Left lung (tissue), 10 donors: ENCODE measurements around the gene CDKN3. TPM values are rescaled to one million over a fixed set of nuclear protein-coding genes. Genes with fewer than 3 reads are reported as not detected.
A peak's percentile ranks its signal among the peaks of the same experiment; 100 is the strongest.

ENCODE experiments used
- ATAC-seq: fragments of 200-7000 bp; cut with Tn5 transposase; one replicate; pipeline ENCODE4 v1.9.1; 2020; ENCODE audit warnings: moderate library complexity
- DNase-seq, 4 donors: peaks; one replicate each; pipeline ENCODE4 v3.0.0-alpha.2; 2013 to 2020
- H3K27ac ChIP-seq, 2 donors: fragments of 200-600 bp; sonication (generic) in 1 of 2; one replicate each; pipeline versions ENCODE4 v1.5.0 to v1.8.0; 2020 to 2021
- H3K27me3 ChIP-seq, 2 donors: fragments of 200-600 bp; sonication (generic) in 1 of 2; one replicate each; pipeline versions ENCODE4 v1.5.0 to v1.8.0; 2020 to 2021
- H3K36me3 ChIP-seq, 2 donors: fragments of 200-600 bp; sonication (generic) in 1 of 2; one replicate each; pipeline versions ENCODE4 v1.5.0 to v1.8.0; 2020 to 2021
- H3K4me1 ChIP-seq, 2 donors: fragments of 200-600 bp; one replicate each; pipeline ENCODE4 v1.8.0; 2021
- H3K4me3 ChIP-seq, 2 donors: fragments of 200-600 bp; sonication (generic) in 1 of 2; one replicate each; pipeline versions ENCODE4 v1.5.0 to v1.8.0; 2020 to 2021; ENCODE audit warnings: mild to moderate bottlenecking in 1 of 2
- H3K9me3 ChIP-seq, 2 donors: fragments of 200-600 bp; sonication (generic) in 1 of 2; one replicate each; pipeline versions ENCODE4 v1.5.0 to v1.8.0; 2020 to 2021
- intact Hi-C, 2 donors: fragments of 100-400 bp; cut with DNase I; formaldehyde crosslinking; loops; one replicate each; pipeline versions ENCODE4 v1.11.2 to v1.14.2; 2022
- polyA plus RNA-seq, 6 donors: library from polyadenylated mRNA; unstranded; fragments of 120-200 nt; gene quantifications; one replicate each; pipeline ENCODE4 v1.2.1, GENCODE V29; 2013; ENCODE audit not compliant: insufficient read length in 6 of 6
- total RNA-seq, 2 donors: library from RNA; stranded (reverse); fragmentation: NEBNext Ultra II Directional; extraction: Animal tissue kit (Norgen Biotek cat#: 25700); gene quantifications; one replicate each; pipeline ENCODE4 v1.2.1, GENCODE V29; 2021
- TF ChIP-seq, protein P1 (sequence below), 2 donors: fragments of 200-600 bp; sonication (generic) in 1 of 2; IDR thresholded peaks; one replicate each; pipeline versions ENCODE4 v1.5.0 to v1.8.0; 2021; ENCODE audit warnings: antibody characterized with exemption in 2 of 2
- donor health status: DM: no; HTN: yes; CAD: no.
- donor health status: DM: no; HTN: no; CAD: no.

CDKN3 gene
- total and polyA plus RNA-seq, 8 donors = 2.7 to 38.7 (median 20.2) TPM

DNA sequence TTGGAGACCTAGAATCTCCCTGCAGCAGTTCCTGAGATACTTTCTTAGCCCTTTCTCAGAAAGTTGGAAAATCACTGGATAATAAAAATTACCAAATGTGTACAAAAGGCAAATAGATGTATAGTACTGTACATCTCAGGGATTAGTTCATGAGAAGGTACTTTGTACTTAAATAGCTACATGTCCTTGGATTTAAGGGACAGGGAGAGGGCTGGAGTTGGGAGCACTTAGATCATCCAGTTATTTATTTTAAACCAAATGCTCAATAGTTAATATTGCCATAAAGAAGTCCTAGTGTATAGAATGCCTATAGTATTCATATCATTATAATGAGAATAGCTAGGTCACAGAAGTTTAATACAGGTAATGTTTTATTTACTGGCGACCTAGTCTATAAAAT is 13.4 kb downstream of the CDKN3 start:
- ATAC-seq = no peak

DNA sequence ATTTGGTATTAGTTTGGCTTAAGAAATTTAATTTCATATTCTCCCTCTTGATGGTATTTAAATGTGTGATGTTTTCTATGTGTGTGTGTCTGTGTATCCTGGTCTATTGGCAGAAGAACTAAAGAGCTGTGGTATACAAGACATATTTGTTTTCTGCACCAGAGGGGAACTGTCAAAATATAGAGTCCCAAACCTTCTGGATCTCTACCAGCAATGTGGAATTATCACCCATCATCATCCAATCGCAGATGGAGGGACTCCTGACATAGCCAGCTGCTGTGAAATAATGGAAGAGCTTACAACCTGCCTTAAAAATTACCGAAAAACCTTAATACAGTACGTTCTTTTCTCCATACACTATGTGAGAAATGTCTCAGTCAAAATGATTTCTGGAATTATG is 14.6 kb downstream of the CDKN3 start:
- TF ChIP-seq, protein P1, sequence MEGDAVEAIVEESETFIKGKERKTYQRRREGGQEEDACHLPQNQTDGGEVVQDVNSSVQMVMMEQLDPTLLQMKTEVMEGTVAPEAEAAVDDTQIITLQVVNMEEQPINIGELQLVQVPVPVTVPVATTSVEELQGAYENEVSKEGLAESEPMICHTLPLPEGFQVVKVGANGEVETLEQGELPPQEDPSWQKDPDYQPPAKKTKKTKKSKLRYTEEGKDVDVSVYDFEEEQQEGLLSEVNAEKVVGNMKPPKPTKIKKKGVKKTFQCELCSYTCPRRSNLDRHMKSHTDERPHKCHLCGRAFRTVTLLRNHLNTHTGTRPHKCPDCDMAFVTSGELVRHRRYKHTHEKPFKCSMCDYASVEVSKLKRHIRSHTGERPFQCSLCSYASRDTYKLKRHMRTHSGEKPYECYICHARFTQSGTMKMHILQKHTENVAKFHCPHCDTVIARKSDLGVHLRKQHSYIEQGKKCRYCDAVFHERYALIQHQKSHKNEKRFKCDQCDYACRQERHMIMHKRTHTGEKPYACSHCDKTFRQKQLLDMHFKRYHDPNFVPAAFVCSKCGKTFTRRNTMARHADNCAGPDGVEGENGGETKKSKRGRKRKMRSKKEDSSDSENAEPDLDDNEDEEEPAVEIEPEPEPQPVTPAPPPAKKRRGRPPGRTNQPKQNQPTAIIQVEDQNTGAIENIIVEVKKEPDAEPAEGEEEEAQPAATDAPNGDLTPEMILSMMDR (IDR thresholded peaks at IDR 0.05) = no peak
- DNase-seq = no peak
- H3K4me3 ChIP-seq = no peak overlapping the region

More for the DNA sequence above, 13.4 kb downstream of the CDKN3 start:
- Histone ChIP-seq H3K4me3 (no peak overlapping the region), H3K36me3 (peaks cover 0 to 16% of the 10 kb centered on the region in 2 donors), H3K9me3 (no peaks in the 10 kb centered on the region), H3K27ac (no peak overlapping the region), H3K4me1 (no peaks in the 10 kb centered on the region), H3K27me3 (no peaks in the 10 kb centered on the region)
- intact Hi-C loops = no loop called here
- no peak for DNase-seq
- TF ChIP-seq, protein P1 (IDR thresholded peaks at IDR 0.05) = no peak

DNA sequence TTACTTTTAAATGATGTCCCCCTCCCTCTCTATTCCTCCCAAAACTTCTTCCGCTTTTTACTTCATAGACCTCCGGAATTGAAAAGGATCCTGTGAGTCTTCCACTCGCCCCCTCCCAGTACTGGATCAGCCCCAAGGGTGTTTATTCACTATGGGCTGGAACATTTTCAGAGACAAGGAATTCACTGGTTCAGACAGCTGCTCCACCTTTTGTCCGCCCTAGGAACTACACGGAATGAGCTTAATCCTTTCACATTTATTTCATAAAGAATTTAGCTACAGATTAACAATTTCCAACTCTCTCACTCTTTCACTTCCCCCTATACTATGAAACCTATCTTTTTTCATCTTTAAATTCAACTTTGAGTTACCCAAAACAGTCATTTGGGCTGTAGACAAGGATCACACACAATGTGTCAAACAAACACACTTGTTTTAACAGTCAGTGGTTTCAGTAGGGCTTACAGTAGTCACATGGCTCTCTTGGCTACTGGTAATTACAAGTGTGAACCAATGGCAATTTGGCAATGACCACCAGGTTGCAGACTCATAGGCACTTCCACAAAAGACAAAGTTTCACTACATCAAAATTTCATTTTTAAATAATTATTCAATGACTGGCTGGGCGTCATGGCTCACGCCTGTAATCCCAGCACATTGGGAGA is 23.8 kb downstream of the CDKN3 start:
- Histone ChIP-seq H3K27me3 (no peaks in the 10 kb centered on the region), H3K36me3 (peaks cover 0 to 16% of the 10 kb centered on the region in 2 donors), H3K4me1 (no peaks in the 10 kb centered on the region), H3K4me3 (no peak overlapping the region), H3K9me3 (no peaks in the 10 kb centered on the region), H3K27ac (no peak overlapping the region)
- DNase-seq (peak in 2 of 4 donors; percentile 32 to 46), ATAC-seq (peak; percentile 89)
- intact Hi-C loops = no loop called here
- TF ChIP-seq, protein P1 (IDR thresholded peaks at IDR 0.05) = peak; percentile 19 to 58

More for the DNA sequence above, 14.6 kb downstream of the CDKN3 start:
- Histone ChIP-seq H3K9me3 (no peaks in the 10 kb centered on the region), H3K36me3 (peaks cover 0 to 16% of the 10 kb centered on the region in 2 donors), H3K4me1 (no peaks in the 10 kb centered on the region), H3K27me3 (no peaks in the 10 kb centered on the region), H3K27ac (no peak overlapping the region)
- ATAC-seq = no peak
- intact Hi-C loops = no loop called here

DNA sequence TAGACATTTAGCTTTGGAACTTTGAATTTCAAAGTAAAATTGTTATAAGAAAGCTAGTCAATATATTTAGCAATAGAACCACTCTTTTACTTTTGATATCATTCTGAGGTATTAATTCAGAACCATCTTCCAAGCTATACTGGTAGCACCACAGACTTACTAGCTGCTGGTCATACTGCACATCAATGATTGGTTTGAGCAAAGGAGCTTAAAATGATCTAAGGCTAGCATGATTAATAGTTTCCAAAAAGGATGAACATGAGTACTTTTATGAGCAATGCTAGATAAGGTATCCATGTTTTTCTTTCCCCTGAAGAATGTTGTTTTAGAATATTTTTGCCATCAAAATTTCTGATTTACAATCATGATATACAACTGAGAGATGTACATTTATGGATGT is 27.2 kb downstream of the CDKN3 start:
- TF ChIP-seq, protein P1 (IDR thresholded peaks at IDR 0.05) = no peak
- intact Hi-C loops = no loop called here
- DNase-seq (no peak), ATAC-seq (no peak)
- no peaks in the 10 kb centered on the region for H3K9me3 ChIP-seq
- no peaks in the 10 kb centered on the region for H3K27me3 ChIP-seq
- no peak overlapping the region for H3K27ac ChIP-seq
- peaks cover 0 to 47% of the 10 kb centered on the region in 2 donors for H3K36me3 ChIP-seq
- no peaks in the 10 kb centered on the region for H3K4me1 ChIP-seq
- H3K4me3 ChIP-seq = no peak overlapping the region

DNA sequence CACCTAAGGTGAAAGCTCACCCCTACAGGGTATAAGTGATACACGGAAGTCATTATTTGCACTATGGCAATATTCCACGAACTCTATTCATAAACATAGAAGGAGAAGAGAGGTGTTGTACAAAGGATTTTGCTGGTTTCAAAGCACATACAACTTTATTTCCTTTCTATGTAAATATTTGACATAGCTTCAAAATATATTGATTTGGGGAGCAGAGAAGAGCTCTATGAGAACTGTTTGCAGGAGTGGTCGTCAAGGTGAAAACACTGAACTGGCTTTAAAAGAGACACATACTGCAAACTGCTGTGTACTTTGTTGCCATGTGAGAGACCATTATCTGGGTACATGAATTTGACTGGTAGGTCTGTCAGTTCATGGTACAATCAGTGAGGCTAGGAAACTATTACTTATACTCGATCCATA is 27.7 kb downstream of the CDKN3 start:
- H3K27ac ChIP-seq = no peak overlapping the region
- peaks cover 0 to 52% of the 10 kb centered on the region in 2 donors for H3K36me3 ChIP-seq
- ATAC-seq = no peak
- H3K27me3 ChIP-seq = no peaks in the 10 kb centered on the region
- no peaks in the 10 kb centered on the region for H3K9me3 ChIP-seq
- no peaks in the 10 kb centered on the region for H3K4me1 ChIP-seq
- DNase-seq = no peak
- intact Hi-C loops = no loop called here
- H3K4me3 ChIP-seq = no peak overlapping the region
- TF ChIP-seq, protein P1 (IDR thresholded peaks at IDR 0.05) = no peak
